Smooth muscle cell (in vitro differentiated cells): ENCODE results near the gene YAP1. TPM values are rescaled to one million over a fixed set of nuclear protein-coding genes. Genes with fewer than 3 reads are reported as not detected.

Source experiments
- DNase-seq: peaks from one replicate; lab custom pipeline; 2025; ENCODE audit not compliant: unreplicated experiment; lab: John Stamatoyannopoulos, UW
- H2AFZ ChIP-seq: fragments of 200-600 bp; sonication (generic); 2 replicates; pipeline ENCODE4 v1.6.0; 2016; ENCODE audit warnings: antibody characterized with exemption, low read depth, mild to moderate bottlenecking
- H3F3A ChIP-seq: fragments of 200-600 bp; sonication (generic); 2 replicates; pipeline ENCODE4 v1.6.0; 2017; ENCODE audit warnings: antibody characterized with exemption, low read depth
- H3K27ac ChIP-seq: fragments of 200-600 bp; sonication (generic); 2 replicates; pipeline ENCODE4 v1.5.1; 2016; ENCODE audit warnings: low read depth, mild to moderate bottlenecking
- H3K27me3 ChIP-seq: fragments of 200-600 bp; sonication (generic); 2 replicates; pipeline ENCODE4 v1.6.1; 2016; ENCODE audit warnings: low read depth, mild to moderate bottlenecking
- H3K36me3 ChIP-seq: fragments of 200-600 bp; sonication (generic); 2 replicates; pipeline ENCODE4 v1.5.1; 2016; ENCODE audit warnings: low read depth
- H3K4me1 ChIP-seq: fragments of 200-600 bp; sonication (generic); 2 replicates; pipeline ENCODE4 v1.5.1; 2016; ENCODE audit warnings: low read depth
- H3K4me2 ChIP-seq: fragments of 200-600 bp; sonication (generic); 2 replicates; pipeline ENCODE4 v1.6.0; 2016; ENCODE audit warnings: mild to moderate bottlenecking
- H3K4me3 ChIP-seq: fragments of 200-600 bp; sonication (generic); 2 replicates; pipeline ENCODE4 v1.5.1; 2016; ENCODE audit warnings: mild to moderate bottlenecking
- H3K79me2 ChIP-seq: fragments of 200-600 bp; sonication (generic); 2 replicates; pipeline ENCODE4 v1.6.0; 2016; ENCODE audit warnings: low read depth, mild to moderate bottlenecking
- H3K9ac ChIP-seq: fragments of 200-600 bp; sonication (generic); 2 replicates; pipeline ENCODE4 v1.6.0; 2016; ENCODE audit warnings: low read depth
- H3K9me3 ChIP-seq: fragments of 200-600 bp; sonication (generic); replicated peaks from 2 replicates; pipeline ENCODE4 v1.5.1; 2016; ENCODE audit warnings: low read depth
- H4K20me1 ChIP-seq: fragments of 200-600 bp; sonication (generic); 2 replicates; pipeline ENCODE4 v1.6.0; 2016; ENCODE audit warnings: low read depth
- CTCF ChIP-seq: fragments of 200-600 bp; sonication (generic); IDR thresholded peaks from 2 replicates; pipeline ENCODE4 v1.5.1; 2017; ENCODE audit warnings: borderline replicate concordance, mild to moderate bottlenecking, antibody characterized with exemption; ENCODE audit not compliant: insufficient read depth, poor library complexity, severe bottlenecking
- WGBS: methylation state at CpG from one replicate; pipeline ENCODE4 v1.1.7; 2016; ENCODE audit warnings: low lambda C conversion rate; 5-methylcytosine and 5-hydroxymethylcytosine counted together
- polyA plus RNA-seq: library from polyadenylated mRNA; unstranded; fragments of >200 nt; fragmentation: Nextera tagmentation; extraction: Ambion mirVana; gene quantifications from 2 replicates; pipeline ENCODE4 v1.2.1, GENCODE V29; 2016
- total RNA-seq: library from RNA; depleted of rRNA; stranded (reverse); fragments of >200 nt; gene quantifications from 2 replicates; pipeline ENCODE4 v1.2.3, GENCODE V29; 2014

The YAP1 gene
- total and polyA plus RNA-seq, 2 experiments from 2014 or later = 25.1 to 174 TPM

DNA sequence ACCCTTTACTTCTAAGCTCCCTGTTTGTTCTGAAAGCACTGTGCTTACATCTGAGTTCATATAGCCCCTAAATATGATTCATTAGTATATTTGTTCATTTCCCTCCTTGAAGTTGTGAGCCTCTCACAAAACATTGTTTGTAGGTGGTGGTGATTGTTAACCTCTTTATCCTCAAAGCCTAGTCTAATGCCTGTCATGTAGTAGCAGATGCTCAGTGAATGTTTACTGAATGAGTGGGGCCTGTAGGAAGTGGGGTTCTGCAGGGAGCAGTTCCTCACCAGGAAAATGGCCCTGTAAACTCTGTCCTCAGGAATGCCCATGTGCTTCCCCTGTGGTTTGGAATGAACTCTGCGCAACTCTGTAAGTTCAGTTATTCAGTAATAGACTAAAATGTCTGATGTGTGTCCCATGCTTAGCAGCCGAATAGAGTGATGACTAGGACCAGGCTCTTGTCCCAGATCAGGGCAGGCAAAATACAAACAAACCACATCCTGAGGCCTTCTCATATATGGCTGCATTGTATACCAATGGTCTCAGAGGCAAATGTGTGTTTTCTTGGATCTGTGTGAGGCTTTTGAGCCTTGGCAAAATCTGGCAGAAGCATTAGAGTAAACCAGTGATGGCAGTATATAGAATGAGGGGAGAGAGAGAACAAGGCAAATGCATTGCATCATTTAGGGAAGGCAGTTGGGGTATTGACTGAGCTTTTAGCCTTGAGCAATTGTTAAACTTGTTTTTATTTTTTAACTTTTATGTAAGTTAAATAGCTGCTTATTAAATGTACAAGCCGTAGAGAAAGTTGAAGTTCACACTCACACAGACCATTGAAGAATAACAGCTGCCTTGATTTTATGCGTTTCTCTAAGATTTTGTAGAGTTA is 115.7 kb downstream of the YAP1 start:
- no peak overlapping the region for H2AFZ ChIP-seq
- H3K27me3 ChIP-seq = no peaks in the 10 kb centered on the region
- H3K27ac ChIP-seq = peak overlapping the region; percentile 95
- WGBS = 21% methylated on average over 4 of the region's 4 CpGs
- H3K4me3 ChIP-seq = peak overlapping the region; percentile 22
- TF ChIP-seq CTCF = no peak
- H3K4me1 ChIP-seq = peaks cover 49% of the 10 kb centered on the region
- peaks cover 57% of the 10 kb centered on the region for H3F3A ChIP-seq
- H3K9me3 ChIP-seq = no peaks in the 10 kb centered on the region
- H3K4me2 ChIP-seq = peak overlapping the region; percentile 81
- no peaks in the 10 kb centered on the region for H4K20me1 ChIP-seq
- no peaks in the 10 kb centered on the region for H3K36me3 ChIP-seq
- peaks cover 20% of the 10 kb centered on the region for H3K79me2 ChIP-seq
- H3K9ac ChIP-seq = peak overlapping the region; percentile 67
- no peak for DNase-seq

GRCh38 chr11:102226702-102227490 is 116.6 kb downstream of the YAP1 start:
- H4K20me1 ChIP-seq = no peaks in the 10 kb centered on the region
- peaks cover 52% of the 10 kb centered on the region for H3F3A ChIP-seq
- no peaks in the 10 kb centered on the region for H3K36me3 ChIP-seq
- H3K9me3 ChIP-seq = no peaks in the 10 kb centered on the region
- TF ChIP-seq CTCF = no peak
- no peak overlapping the region for H2AFZ ChIP-seq
- peak overlapping the region; percentile 67 for H3K9ac ChIP-seq
- H3K27me3 ChIP-seq = no peaks in the 10 kb centered on the region
- 37% methylated on average over 9 of the region's 9 CpGs for WGBS
- peaks cover 47% of the 10 kb centered on the region for H3K4me1 ChIP-seq
- H3K79me2 ChIP-seq = peaks cover 16% of the 10 kb centered on the region
- peak overlapping the region; percentile 81 for H3K4me2 ChIP-seq
- peak overlapping the region; percentile 95 for H3K27ac ChIP-seq
- peak overlapping the region; percentile 22 for H3K4me3 ChIP-seq
- DNase-seq = no peak

GRCh38 chr11:102229510-102230123 is 119.4 kb downstream of the YAP1 start:
- 48% methylated on average over 4 of the region's 4 CpGs for WGBS
- Histone ChIP-seq H3K27ac (peak overlapping the region; percentile 45), H3K9ac (no peak overlapping the region), H3K36me3 (peaks cover 4% of the 10 kb centered on the region), H3K9me3 (no peaks in the 10 kb centered on the region), H3K4me1 (peaks cover 31% of the 10 kb centered on the region), H3K4me2 (no peak overlapping the region), H3K27me3 (no peaks in the 10 kb centered on the region), H4K20me1 (no peaks in the 10 kb centered on the region), H3K79me2 (peaks cover 16% of the 10 kb centered on the region), H3K4me3 (no peak overlapping the region), H3F3A (peaks cover 36% of the 10 kb centered on the region), H2AFZ (no peak overlapping the region)
- DNase-seq = no peak
- no peak for TF ChIP-seq CTCF
